ENCODE results near the gene FAM193B. TPM values are rescaled to one million over a fixed set of nuclear protein-coding genes. Genes with fewer than 3 reads are reported as not detected.
A peak's percentile ranks its signal among the peaks of the same experiment; 100 is the strongest.

FAM193B gene
- total and polyA plus RNA-seq, 2 of the 13 experiments (the other 11 are each of a cell fraction or from before 2014, with no cell fraction given), result 21.2 to 40.9 TPM

DNA sequence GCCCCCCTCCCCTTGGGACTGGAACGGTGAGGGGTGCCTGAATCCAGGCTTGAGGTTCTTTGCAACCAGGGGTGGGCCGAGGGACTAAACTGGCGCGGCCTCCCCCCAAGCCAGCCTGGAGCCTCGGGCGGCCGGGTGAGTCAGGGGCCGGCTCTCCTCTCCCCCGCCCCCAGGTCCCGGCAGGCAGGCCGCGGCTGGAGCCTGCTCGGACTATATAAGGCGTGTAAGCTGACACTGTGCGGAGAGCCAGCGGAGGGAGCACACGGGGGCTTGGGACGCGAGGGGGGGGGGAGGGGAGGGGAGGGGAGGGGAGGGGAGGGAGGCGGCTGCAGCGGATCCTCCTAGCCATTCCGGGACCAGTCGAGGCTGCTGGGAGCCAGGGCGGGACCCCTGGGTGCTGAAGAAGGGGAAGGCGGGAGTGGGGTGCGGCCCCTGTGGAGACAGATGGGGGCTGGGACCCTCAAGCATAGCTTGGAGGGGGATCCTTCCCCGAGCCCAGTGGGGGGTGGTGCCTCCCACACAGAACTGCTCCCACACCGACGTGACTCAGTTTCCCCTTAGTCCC, 57.6 kb downstream of the FAM193B start (continued):
- TF ChIP-seq, protein P1, sequence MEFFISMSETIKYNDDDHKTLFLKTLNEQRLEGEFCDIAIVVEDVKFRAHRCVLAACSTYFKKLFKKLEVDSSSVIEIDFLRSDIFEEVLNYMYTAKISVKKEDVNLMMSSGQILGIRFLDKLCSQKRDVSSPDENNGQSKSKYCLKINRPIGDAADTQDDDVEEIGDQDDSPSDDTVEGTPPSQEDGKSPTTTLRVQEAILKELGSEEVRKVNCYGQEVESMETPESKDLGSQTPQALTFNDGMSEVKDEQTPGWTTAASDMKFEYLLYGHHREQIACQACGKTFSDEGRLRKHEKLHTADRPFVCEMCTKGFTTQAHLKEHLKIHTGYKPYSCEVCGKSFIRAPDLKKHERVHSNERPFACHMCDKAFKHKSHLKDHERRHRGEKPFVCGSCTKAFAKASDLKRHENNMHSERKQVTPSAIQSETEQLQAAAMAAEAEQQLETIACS (CRISPR knock-in tag; IDR thresholded peaks at IDR 0.05), result no peak
- TF ChIP-seq TARDBP (CRISPR knock-in tag; IDR thresholded peaks at IDR 0.05) (0 out of 2 replicates have a peak, but pooled peaks have one; percentile 4), AGO2 (optimal IDR thresholded peaks at IDR 0.05; ENCODE audit: low read depth, low read length) (peak; percentile 62), ZNF24 (IDR thresholded peaks at IDR 0.05) (no peak), SIX4 (CRISPR knock-in tag; IDR thresholded peaks at IDR 0.05) (peak; percentile 93), ZNF333 (CRISPR knock-in tag; IDR thresholded peaks at IDR 0.05; ENCODE audit: borderline replicate concordance) (0 out of 2 replicates have a peak, but pooled peaks have one; percentile 61), ZNF552 (CRISPR knock-in tag; IDR thresholded peaks at IDR 0.05; ENCODE audit: borderline replicate concordance) (no peak), NFE2 (CRISPR knock-in tag; IDR thresholded peaks at IDR 0.05) (0 out of 2 replicates have a peak, but pooled peaks have one; percentile 13), FOXM1 (CRISPR knock-in tag; IDR thresholded peaks at IDR 0.05) (no peak), SIN3A (IDR thresholded peaks at IDR 0.05; ENCODE audit: borderline replicate concordance, low read depth, low read length) (0 out of 2 replicates have a peak, but pooled peaks have one; percentile 51)
- TF ChIP-seq, protein P2, sequence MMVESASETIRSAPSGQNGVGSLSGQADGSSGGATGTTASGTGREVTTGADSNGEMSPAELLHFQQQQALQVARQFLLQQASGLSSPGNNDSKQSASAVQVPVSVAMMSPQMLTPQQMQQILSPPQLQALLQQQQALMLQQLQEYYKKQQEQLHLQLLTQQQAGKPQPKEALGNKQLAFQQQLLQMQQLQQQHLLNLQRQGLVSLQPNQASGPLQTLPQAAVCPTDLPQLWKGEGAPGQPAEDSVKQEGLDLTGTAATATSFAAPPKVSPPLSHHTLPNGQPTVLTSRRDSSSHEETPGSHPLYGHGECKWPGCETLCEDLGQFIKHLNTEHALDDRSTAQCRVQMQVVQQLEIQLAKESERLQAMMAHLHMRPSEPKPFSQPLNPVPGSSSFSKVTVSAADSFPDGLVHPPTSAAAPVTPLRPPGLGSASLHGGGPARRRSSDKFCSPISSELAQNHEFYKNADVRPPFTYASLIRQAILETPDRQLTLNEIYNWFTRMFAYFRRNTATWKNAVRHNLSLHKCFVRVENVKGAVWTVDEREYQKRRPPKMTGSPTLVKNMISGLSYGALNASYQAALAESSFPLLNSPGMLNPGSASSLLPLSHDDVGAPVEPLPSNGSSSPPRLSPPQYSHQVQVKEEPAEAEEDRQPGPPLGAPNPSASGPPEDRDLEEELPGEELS (CRISPR knock-in tag; IDR thresholded peaks at IDR 0.05), result 0 out of 2 replicates have a peak, but pooled peaks have one; percentile 8
- TF ChIP-seq, protein P3, sequence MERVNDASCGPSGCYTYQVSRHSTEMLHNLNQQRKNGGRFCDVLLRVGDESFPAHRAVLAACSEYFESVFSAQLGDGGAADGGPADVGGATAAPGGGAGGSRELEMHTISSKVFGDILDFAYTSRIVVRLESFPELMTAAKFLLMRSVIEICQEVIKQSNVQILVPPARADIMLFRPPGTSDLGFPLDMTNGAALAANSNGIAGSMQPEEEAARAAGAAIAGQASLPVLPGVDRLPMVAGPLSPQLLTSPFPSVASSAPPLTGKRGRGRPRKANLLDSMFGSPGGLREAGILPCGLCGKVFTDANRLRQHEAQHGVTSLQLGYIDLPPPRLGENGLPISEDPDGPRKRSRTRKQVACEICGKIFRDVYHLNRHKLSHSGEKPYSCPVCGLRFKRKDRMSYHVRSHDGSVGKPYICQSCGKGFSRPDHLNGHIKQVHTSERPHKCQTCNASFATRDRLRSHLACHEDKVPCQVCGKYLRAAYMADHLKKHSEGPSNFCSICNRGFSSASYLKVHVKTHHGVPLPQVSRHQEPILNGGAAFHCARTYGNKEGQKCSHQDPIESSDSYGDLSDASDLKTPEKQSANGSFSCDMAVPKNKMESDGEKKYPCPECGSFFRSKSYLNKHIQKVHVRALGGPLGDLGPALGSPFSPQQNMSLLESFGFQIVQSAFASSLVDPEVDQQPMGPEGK (CRISPR knock-in tag; IDR thresholded peaks at IDR 0.05), result peak; percentile 61
- TF ChIP-seq, protein P4, sequence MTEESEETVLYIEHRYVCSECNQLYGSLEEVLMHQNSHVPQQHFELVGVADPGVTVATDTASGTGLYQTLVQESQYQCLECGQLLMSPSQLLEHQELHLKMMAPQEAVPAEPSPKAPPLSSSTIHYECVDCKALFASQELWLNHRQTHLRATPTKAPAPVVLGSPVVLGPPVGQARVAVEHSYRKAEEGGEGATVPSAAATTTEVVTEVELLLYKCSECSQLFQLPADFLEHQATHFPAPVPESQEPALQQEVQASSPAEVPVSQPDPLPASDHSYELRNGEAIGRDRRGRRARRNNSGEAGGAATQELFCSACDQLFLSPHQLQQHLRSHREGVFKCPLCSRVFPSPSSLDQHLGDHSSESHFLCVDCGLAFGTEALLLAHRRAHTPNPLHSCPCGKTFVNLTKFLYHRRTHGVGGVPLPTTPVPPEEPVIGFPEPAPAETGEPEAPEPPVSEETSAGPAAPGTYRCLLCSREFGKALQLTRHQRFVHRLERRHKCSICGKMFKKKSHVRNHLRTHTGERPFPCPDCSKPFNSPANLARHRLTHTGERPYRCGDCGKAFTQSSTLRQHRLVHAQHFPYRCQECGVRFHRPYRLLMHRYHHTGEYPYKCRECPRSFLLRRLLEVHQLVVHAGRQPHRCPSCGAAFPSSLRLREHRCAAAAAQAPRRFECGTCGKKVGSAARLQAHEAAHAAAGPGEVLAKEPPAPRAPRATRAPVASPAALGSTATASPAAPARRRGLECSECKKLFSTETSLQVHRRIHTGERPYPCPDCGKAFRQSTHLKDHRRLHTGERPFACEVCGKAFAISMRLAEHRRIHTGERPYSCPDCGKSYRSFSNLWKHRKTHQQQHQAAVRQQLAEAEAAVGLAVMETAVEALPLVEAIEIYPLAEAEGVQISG (CRISPR knock-in tag; IDR thresholded peaks at IDR 0.05), result 0 out of 2 replicates have a peak, but pooled peaks have one; percentile 14
- TF ChIP-seq, protein P5, sequence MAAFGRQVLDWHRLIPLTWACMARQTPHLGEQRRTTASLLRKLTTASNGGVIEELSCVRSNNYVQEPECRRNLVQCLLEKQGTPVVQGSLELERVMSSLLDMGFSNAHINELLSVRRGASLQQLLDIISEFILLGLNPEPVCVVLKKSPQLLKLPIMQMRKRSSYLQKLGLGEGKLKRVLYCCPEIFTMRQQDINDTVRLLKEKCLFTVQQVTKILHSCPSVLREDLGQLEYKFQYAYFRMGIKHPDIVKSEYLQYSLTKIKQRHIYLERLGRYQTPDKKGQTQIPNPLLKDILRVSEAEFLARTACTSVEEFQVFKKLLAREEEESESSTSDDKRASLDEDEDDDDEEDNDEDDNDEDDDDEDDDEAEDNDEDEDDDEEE (CRISPR knock-in tag; IDR thresholded peaks at IDR 0.05), result peak; percentile 3; the same call in 1 of the 2 replicates
